ENCODE results near the gene DERL3. TPM values are rescaled to one million over a fixed set of nuclear protein-coding genes. Genes with fewer than 3 reads are reported as not detected.

DERL3 gene
- total RNA-seq, 1 experiment from 2014 or later: not detected

DNA sequence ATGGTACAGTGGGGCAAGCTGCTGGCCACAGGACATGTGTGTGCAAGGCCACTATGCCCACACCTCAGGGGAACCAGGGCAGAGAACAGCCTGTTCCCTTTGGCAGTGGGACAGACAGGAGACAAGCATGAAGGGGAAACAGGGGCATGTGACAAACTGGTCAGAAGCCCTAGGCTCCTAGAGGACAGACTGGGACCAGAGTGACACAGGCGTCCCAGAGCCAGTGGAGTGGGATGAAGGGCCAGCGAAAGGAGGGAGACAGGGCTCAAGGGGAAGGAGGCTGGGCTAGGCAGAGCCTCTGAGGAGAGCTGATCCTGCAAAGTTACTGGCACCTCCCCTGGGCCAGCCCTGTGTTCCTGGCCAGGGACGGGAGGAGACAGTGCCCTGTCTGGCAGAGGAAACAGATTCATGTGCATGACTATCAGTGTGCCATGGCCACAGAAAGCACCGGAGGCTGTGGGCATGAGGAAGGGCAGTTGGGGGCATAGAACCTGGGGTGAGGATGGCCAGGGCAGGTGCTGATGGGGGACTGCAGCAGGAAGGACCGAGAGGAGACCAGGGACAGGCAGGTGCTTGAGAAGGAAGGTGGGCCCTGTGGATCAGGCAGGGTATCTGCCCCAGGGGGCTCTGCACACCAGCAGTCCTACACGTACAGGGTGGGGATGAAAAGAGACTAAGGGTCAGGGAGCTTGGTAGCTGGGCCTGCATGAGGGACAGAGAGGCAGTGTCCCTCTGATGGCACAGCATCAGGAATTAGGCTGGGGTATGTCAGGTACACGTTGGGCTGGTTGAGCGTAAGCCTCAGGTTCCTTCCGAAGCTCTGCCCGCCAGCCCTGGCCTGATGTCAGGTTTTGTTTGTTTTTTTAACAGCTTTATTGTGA, 9.8 kb downstream of the DERL3 start:
- no peaks in the 10 kb centered on the region for H3K9me3 ChIP-seq (replicated peaks)
- H3K4me1 ChIP-seq: no peaks in the 10 kb centered on the region; the same call in 1 of the 2 replicates
- H3K4me3 ChIP-seq: no peak overlapping the region
- no peak for DNase-seq
- peaks cover 65% of the 10 kb centered on the region for H3K36me3 ChIP-seq
- no peak overlapping the region for H3K27ac ChIP-seq
- H3K27me3 ChIP-seq: no peaks in the 10 kb centered on the region

DNA sequence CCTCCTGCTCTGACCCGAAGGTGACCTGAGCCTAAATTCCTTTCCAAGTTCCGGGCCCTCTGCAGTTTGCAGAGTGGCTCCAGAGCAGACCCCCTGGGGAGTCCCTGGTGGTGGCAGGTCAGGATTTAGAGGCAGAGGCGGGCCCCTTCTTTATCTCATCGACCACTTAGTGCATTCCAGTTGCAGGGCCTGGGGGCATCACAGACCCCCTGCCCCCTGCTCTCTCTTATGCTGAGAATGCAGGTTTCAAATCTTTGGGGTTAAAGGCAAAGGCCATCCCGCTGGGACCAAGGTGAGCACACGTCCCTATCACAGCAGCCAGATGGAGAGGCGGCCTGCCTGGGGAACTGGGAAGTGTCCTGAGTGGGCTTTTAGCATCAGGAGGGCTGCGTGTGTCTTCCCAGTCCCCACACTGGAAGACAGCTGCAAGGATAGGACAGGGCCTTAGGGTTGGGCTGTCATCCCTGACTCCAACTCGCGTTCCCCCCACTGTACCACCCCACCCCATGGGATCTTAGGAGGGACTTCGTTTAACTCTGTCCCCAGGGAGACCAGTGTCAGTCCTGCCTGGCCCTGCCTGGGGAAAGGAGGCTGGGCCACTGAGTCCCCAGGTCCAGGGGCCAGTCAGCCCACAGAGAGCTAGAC, 11.3 kb downstream of the DERL3 start:
- no peak overlapping the region for H3K27ac ChIP-seq
- no peaks in the 10 kb centered on the region for H3K27me3 ChIP-seq
- no peak for DNase-seq
- H3K4me1 ChIP-seq: no peaks in the 10 kb centered on the region; the same call in 1 of the 2 replicates
- no peaks in the 10 kb centered on the region for H3K9me3 ChIP-seq (replicated peaks)
- H3K36me3 ChIP-seq: peaks cover 69% of the 10 kb centered on the region
- no peak overlapping the region for H3K4me3 ChIP-seq

DNA sequence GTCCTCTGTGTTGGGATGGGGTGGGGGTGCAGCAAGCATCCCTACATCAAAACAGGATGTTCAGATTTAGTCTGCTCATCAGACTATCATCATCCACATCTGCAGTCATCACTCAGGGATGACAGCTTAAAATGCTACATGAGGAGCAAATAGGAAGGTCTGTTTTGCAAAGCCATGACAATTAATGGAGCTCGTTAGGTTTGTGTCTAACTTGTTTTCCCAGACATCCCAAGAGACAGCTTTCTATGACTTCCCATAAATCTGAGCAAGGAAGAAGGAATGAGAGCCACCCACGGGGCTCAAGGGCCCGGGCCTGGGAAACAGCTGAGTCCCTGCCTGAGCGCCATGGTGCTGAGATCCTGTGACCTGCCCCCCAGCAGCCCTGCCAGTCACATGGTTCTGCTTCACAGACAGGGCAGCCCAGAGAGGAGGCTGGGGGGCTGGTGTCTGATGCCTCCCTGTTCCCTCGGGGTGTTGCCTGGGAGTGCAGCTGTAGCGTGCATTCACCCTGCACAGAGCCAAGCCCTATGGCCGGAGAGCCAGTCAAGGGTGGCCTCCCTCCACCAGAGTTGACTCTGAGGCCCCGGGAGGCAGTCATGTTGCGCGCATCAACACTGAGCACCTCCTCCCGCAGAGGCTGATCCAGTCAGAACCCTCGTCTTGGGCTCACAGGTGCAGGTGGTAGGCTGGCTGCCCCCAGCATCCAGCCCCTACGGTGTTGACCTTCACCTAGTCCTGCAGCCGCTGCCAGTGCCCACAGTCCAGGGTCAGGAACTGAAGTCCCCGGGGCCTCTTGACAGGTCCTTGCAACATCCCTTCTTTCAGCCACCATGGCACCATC, 12.1 kb downstream of the DERL3 start:
- Histone ChIP-seq H3K4me1 (no peaks in the 10 kb centered on the region), H3K4me3 (no peak overlapping the region), H3K9me3 (replicated peaks) (no peaks in the 10 kb centered on the region), H3K27ac (no peak overlapping the region), H3K27me3 (no peaks in the 10 kb centered on the region), H3K36me3 (peaks cover 74% of the 10 kb centered on the region)
- DNase-seq: no peak

DNA sequence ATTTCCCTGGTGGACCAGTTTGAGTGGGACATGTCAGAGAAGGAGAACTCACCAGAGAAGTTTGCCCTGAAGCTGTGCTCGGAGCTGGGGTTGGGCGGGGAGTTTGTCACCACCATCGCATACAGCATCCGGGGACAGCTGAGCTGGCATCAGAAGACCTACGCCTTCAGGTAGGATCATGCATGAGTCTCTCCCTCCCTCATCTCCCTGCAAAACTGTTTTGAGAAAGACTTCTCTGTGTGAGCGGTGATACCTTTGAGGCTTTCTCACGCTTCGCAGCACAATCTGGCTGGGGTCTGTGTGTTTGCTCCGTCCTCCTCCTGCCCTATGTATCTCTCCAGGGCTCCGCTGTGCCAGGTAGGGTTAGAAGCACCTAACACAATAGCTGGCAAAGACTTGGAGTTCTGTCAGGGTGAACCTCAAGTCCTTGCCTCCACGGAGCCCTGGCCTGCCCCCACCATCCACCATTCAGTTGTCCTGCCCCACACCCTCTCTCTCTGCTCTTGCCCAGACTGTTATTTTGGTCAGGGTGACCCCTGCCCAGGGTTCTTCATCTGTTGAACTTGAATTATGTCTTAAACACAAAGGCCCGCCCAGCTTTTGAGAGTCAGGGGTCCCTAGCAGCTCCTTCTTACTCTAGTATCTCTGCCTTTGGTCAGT, 13.4 kb downstream of the DERL3 start:
- no peak for DNase-seq
- Histone ChIP-seq H3K27ac (no peak overlapping the region), H3K27me3 (no peaks in the 10 kb centered on the region), H3K36me3 (peaks cover 78% of the 10 kb centered on the region), H3K4me3 (no peak overlapping the region), H3K4me1 (no peaks in the 10 kb centered on the region), H3K9me3 (replicated peaks) (no peaks in the 10 kb centered on the region)

DNA sequence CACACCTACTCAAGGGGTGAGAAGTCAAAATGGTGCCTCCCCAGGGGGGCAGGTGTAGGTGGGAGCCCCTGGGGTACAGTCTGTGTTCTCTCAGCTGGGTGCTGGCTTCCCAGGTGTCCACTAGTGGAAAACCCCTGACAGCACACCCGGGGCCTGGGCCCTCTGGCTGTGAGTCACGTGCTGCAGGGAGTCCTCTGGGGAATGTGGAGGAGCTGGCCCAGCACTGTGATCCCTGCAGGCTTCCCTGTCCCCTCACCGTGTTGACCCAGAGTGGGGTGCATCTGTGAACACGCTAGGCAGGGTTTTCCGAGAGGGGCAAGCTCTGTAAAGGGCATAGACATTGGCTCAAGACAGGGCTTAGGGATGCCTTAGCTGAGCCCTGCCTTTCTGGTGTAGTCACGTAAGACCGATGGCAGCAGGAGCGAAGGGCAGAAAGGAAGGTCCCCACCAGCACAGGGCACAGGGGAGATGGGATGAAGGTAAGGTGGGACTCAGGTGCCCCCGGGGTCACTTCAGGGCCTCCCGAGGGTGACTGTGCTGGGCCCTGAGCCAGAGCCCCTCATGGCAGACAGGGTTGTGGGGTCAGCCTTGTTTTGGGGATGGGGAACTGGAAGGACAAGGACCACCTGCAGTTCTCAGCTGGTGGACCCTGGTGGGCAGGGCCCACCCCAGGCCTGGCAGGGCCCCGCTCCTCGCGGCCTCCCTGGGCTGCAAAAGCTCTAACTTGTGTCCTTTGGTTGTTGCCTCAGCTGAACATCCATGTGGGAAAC, 14.1 kb downstream of the DERL3 start:
- H3K27me3 ChIP-seq: no peaks in the 10 kb centered on the region
- H3K36me3 ChIP-seq: peaks cover 79% of the 10 kb centered on the region
- no peak overlapping the region for H3K4me3 ChIP-seq
- H3K4me1 ChIP-seq: no peaks in the 10 kb centered on the region
- H3K9me3 ChIP-seq (replicated peaks): no peaks in the 10 kb centered on the region
- DNase-seq: no peak
- H3K27ac ChIP-seq: no peak overlapping the region

DNA sequence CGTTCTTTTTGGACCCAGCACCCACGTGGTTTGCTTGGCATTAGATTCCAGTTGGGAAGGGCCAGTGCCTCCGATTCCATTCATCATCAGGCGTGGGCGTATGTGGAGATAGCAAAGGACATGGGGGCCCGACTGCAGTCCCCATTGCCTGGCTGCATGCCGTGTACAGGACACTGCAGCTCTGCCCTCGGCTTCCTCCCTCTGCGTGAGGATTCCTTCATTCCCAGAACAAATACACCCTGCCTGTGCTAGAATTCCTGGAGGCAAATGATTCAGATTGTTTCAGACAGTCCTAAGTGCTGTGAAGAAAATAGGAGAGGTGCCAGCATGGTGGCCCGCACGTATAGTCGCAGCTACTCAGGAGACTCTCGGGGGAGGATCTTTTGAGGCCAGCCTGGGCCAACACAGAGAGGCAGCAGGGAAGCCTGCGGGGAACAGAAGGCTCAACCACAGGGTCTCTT, 15.4 kb downstream of the DERL3 start:
- Histone ChIP-seq H3K36me3 (peaks cover 75% of the 10 kb centered on the region), H3K4me3 (no peak overlapping the region), H3K27me3 (no peaks in the 10 kb centered on the region), H3K4me1 (no peaks in the 10 kb centered on the region), H3K27ac (no peak overlapping the region), H3K9me3 (replicated peaks) (no peaks in the 10 kb centered on the region)
- no peak for DNase-seq

DNA sequence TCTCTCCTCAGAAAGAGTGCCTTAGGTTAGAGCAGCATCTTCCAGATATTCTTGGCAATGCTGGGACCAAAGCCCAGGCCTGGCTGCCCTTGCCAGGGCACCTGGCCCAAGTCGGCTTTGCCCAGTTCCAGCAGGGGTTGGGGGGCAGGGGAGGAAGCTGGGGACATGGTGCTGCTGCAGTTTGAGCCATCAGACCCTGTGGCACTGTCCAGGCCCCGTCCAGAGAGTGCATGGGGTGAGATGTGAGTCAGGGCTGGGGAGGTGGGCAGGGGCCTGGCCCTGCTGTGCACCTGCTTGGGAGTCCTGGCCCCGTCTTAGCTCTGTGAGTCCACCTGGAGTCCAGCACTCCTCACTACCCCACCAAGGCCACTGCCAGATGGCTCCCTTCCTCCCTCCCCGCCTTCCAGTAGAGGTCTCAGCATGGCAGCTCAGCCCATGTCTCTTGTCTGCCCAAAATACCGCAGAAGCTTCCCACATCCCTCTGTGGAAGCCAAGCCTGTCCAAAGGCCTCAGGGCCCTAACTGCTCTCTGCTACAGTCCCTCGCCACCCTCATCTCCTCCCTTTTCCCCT, 16.6 kb downstream of the DERL3 start:
- Histone ChIP-seq H3K4me3 (no peak overlapping the region), H3K36me3 (peaks cover 83% of the 10 kb centered on the region), H3K4me1 (no peaks in the 10 kb centered on the region), H3K27me3 (no peaks in the 10 kb centered on the region), H3K9me3 (replicated peaks) (no peaks in the 10 kb centered on the region), H3K27ac (no peak overlapping the region)
- no peak for DNase-seq

DNA sequence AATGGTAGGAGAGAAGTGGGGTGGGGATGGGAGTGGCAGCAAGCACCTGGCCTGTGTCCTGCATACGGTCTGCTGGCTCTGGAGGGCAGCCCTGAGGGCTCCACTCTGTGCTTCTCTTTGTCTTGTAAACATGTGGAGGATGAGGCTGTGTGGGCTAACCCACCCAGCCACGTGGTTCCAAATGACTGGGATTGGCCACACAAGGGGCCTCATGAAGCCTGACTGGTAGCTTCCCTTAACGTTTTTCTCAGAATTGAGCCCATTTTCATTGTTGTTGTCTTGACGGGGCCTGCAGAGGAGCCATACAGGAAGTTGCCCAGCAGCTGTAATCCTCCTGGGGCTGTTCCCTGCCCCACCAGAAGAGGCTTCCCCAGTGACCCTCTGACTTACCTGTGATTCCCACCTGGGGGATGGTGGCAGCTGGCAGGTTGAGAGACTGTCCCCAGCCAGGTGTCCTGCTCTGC, 18.0 kb downstream of the DERL3 start:
- H3K4me1 ChIP-seq: no peaks in the 10 kb centered on the region
- H3K4me3 ChIP-seq: no peak overlapping the region
- DNase-seq: no peak
- H3K9me3 ChIP-seq (replicated peaks): no peaks in the 10 kb centered on the region
- H3K27ac ChIP-seq: no peak overlapping the region
- peaks cover 85% of the 10 kb centered on the region for H3K36me3 ChIP-seq
- no peaks in the 10 kb centered on the region for H3K27me3 ChIP-seq

DNA sequence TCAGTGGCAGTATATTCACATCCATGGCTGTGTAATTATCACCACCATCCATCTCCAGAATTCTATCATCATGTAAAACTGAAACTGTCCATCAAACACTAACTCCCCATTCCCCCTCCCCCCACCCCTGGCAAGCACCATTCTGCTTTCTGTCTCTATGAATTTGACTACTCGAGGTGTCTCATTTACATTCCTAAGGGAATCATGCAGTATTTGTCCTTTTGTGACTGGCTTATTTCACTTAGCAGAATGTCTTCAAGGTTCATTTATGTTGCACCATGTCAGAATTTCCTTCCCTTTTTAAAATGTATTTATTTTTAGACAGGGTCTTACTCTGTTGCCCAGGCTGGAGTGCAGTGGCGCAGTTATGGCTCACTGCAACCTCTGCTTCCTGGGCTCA, 20.3 kb downstream of the DERL3 start:
- no peak for DNase-seq
- H3K4me1 ChIP-seq: no peaks in the 10 kb centered on the region
- H3K9me3 ChIP-seq (replicated peaks): no peaks in the 10 kb centered on the region
- no peak overlapping the region for H3K4me3 ChIP-seq
- no peak overlapping the region for H3K27ac ChIP-seq
- no peaks in the 10 kb centered on the region for H3K27me3 ChIP-seq
- H3K36me3 ChIP-seq: peaks cover 68% of the 10 kb centered on the region

DNA sequence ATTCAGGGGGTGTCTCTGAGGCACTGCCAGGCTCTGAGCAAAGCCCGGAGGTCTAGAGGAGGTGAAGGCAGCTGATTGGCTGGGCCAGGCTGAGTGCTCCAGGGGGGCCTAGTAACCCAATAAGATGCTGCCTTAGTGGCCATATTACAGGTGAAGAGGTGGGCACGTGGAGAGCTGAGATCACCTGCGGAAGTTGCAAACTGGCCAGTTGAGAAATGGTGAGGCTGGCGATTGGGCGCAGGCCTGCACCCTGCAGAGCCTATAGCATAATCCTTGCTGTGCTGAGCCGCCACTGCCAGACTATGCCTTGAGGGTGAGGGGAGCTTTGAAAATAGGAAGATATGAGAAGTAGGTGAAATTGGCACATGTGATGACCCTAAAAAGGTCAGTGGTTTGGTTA, 21.7 kb downstream of the DERL3 start:
- H3K36me3 ChIP-seq: peaks cover 63% of the 10 kb centered on the region
- no peak for DNase-seq
- H3K4me1 ChIP-seq: no peaks in the 10 kb centered on the region
- no peaks in the 10 kb centered on the region for H3K27me3 ChIP-seq
- H3K9me3 ChIP-seq (replicated peaks): no peaks in the 10 kb centered on the region
- no peak overlapping the region for H3K4me3 ChIP-seq
- H3K27ac ChIP-seq: no peak overlapping the region

DNA sequence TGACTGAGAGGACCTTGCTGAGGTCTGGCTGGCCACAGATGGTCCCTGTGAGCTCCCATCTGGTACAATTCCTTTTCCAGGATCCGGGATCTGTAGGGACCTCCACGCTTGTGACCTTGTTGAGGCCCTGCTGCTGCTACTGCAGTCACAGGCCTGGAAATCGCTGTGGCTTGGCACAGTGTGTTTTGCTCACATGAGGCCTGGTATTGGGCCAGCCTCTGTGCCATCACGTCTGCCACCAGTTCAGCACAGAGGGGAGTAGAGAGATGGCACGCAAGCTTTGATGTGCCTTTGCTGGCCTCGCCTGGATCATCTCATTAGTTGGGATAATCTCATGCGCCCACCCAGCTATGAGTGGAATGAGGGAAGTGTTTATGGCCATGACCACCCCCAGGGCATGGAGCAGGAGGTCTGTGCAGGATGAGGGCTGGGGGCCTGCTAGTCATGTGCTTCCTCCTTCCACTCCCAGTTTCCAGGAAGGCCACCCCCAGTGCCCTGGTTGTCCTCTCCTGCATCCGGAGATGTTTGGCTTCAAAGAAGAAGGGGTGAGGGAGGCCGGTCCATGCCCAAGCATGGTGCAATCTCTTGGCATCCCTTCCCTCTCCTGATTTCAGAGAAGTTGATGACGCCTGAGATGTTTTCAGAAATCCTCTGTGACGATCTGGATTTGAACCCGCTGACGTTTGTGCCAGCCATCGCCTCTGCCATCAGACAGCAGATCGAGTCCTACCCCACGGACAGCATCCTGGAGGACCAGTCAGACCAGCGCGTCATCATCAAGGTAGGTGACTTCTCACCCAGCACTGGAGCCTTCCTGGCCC, 22.4 kb downstream of the DERL3 start:
- Histone ChIP-seq H3K27me3 (no peaks in the 10 kb centered on the region), H3K9me3 (replicated peaks) (no peaks in the 10 kb centered on the region), H3K27ac (no peak overlapping the region), H3K36me3 (peaks cover 64% of the 10 kb centered on the region), H3K4me1 (no peaks in the 10 kb centered on the region), H3K4me3 (no peak overlapping the region)
- DNase-seq: no peak

DNA sequence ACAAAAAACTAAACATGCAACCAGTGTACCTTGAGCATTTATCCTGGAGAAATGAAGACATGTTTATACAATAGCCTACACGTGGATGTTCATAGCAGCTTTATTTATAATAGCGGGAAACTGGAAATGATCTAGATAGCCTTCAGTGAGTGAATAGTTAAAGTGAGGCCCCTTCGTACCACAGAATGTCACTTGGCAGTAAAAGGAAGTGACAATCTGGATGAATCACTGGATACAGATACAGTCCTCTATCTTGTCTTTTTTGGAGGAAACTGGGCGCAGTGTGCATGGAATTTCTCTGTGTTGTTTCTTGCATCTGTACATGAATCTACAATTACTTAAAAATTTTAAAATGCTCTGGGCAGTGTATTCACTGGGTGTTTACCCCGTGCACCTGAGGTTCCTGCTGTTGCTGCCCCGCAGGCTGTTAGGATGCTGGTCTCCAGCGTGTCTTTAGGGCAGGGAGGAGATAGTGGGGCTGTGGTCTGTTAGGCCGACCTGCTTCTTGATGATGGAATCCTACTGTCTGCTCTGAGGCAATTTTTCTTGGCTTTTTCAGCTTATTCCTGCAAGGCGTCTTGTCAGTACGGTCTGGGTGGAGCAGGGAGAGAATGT, 23.2 kb downstream of the DERL3 start:
- no peak overlapping the region for H3K27ac ChIP-seq
- DNase-seq: no peak

More for the DNA sequence above, 23.2 kb downstream of the DERL3 start:
- H3K9me3 ChIP-seq (replicated peaks): no peaks in the 10 kb centered on the region
- H3K36me3 ChIP-seq: peaks cover 63% of the 10 kb centered on the region
- no peak overlapping the region for H3K4me3 ChIP-seq
- H3K27me3 ChIP-seq: no peaks in the 10 kb centered on the region
- no peaks in the 10 kb centered on the region for H3K4me1 ChIP-seq

Measured in SJCRH30 (cell line).